GM12873 (cell line): ENCODE data around the gene CXCL11.

ENCODE experiments used
- TF ChIP-seq, protein P1 (sequence below): IDR thresholded peaks from 2 replicates; pipeline ENCODE4 v1.5.1; 2012; ENCODE audit warnings: low read depth, mild to moderate bottlenecking, moderate library complexity, low read length, control low read depth; ENCODE audit not compliant: insufficient read depth; ENCODE audit errors: missing control alignments

Gene CXCL11

GRCh38 chr4:76024065-76024464 lies 11.8 kb downstream of the CXCL11 start:
- TF ChIP-seq, protein P1, sequence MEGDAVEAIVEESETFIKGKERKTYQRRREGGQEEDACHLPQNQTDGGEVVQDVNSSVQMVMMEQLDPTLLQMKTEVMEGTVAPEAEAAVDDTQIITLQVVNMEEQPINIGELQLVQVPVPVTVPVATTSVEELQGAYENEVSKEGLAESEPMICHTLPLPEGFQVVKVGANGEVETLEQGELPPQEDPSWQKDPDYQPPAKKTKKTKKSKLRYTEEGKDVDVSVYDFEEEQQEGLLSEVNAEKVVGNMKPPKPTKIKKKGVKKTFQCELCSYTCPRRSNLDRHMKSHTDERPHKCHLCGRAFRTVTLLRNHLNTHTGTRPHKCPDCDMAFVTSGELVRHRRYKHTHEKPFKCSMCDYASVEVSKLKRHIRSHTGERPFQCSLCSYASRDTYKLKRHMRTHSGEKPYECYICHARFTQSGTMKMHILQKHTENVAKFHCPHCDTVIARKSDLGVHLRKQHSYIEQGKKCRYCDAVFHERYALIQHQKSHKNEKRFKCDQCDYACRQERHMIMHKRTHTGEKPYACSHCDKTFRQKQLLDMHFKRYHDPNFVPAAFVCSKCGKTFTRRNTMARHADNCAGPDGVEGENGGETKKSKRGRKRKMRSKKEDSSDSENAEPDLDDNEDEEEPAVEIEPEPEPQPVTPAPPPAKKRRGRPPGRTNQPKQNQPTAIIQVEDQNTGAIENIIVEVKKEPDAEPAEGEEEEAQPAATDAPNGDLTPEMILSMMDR, result no peak

GRCh38 chr4:76023389-76023788 lies 12.5 kb downstream of the CXCL11 start, which contains the start of gene CXCL10:
Gene CXCL10, minus strand, starts transcription at chr4:76023497. Its CDS starts 66 bp downstream, at chr4:76023431.
- TF ChIP-seq, protein P1, result no peak

DNA sequence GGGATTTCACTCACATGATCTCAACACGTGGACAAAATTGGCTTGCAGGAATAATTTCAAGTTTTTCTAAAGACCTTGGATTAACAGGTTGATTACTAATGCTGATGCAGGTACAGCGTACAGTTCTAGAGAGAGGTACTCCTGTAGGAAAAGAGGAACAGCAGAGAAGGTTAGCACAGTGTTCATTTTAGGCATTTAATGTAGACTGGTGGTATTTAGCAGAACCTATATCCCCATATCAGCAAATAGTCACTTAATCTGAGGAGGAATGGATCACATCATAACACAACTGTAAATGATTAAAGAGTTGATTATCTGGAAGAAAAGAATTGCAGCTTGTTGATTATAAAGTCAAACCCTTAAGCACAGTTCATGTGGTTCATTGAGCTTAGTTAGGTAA lies 13.2 kb downstream of the CXCL11 start:
- TF ChIP-seq, protein P1, result no peak

DNA sequence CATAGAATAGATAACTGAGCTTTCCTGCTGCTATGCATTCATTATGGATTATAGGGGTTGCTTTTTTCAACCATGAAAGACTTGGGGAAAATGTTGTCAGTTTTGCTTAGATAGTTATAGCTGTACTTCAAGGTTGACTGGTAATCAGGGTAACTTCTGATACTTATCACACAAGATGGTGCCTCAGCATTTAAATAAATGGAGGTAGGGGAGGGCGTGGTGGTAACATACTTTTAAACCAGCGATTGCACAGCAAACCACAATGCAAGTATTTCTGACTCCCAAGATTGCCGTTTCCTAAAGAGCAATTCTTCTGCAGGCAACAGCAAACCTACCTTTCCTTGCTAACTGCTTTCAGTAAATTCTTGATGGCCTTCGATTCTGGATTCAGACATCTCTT lies 13.8 kb downstream of the CXCL11 start:
- TF ChIP-seq, protein P1, result no peak

DNA sequence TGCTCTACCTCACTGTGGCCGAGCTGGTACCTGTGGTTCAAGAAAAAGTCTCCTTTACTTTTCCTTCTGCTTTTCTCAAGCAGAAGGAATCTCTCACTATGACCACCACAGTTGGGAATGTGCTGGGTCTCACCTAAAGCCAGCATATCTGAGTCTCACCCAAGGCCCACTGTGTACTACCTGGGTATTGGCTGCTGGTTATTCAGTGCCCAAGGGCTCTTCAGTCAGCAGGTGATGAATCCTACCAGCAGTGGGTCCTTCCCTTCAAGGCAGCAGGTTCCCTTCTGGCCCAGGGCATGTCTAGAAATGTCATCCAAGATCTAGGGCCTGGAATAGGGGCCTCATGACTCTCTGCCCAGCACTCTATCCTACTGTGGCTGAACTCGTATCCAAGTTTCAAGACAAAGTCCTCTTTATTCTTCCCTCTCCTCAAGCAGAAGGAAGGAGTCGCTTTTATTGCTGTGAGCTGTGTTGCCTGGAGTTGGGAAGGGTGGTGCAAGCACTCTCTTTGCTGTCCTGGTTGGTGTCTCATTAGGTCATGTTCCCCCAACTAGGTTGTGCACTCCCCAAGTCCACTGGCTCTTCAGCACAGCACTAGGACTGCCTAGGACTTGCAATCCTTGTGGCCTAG lies 18.7 kb downstream of the CXCL11 start:
- TF ChIP-seq, protein P1, result no peak

GRCh38 chr4:76016393-76016792 lies 19.5 kb downstream of the CXCL11 start:
- TF ChIP-seq, protein P1, result no peak

GRCh38 chr4:76013540-76013939 lies 22.3 kb downstream of the CXCL11 start:
- TF ChIP-seq, protein P1, result no peak
